HG03066 (cell line): ENCODE results near the gene PLXNA4.

ENCODE experiments used
- ATAC-seq: cut with Tn5 transposase; IDR thresholded peaks from one replicate; pipeline ENCODE4 v1.9.1; 2021; ENCODE audit warnings: low read depth; ENCODE audit not compliant: unreplicated experiment

Gene PLXNA4

GRCh38 chr7:132450696-132451095 is 125.6 kb downstream of the PLXNA4 start:
- ATAC-seq, result no peak

- ATAC-seq, result no peak
Observed at GRCh38 chr7:132450188-132450587, 126.1 kb downstream of the PLXNA4 start.

GRCh38 chr7:132446666-132447278 is 129.5 kb downstream of the PLXNA4 start:
- ATAC-seq, result no peak

DNA sequence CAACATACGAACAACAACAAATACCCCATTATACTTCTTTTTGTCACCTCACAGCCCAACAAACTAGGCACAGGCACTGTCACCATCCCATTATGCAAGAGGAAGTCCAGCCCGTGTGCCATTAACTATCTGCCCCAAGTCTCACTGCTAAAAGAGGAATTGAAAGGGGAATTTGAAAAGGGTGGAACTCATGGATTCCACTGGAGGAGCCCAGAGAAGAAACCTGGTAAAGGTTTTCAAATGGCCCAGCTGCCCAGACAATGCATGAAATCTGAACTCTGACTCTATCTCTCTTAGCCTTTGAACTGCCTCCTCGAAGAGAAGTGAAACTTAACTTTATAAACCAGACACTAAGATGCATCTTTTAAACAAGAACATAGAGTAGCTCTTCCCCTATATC is 130.0 kb downstream of the PLXNA4 start:
- ATAC-seq, result no peak

GRCh38 chr7:132443761-132444520 is 132.3 kb downstream of the PLXNA4 start:
- ATAC-seq, result no peak

DNA sequence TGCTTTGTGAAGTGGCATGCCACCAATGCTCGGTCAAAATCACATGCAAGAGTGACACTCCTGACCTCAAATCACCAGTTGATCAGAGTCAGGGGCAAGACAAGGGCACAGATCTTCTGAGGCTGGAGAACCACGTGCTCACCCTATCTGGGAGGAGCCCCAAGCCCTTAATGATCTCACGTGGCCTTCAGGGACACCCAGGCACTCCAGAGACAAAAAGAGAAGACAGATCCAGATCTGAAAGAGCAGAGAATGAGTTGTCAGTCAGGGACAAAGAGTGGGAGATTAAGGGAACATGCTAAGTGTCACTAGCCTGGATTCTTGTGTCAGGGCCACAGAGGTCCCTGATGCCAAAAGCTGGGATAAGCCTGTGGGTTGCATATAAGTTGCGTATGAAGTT is 134.3 kb downstream of the PLXNA4 start:
- no peak for ATAC-seq

DNA sequence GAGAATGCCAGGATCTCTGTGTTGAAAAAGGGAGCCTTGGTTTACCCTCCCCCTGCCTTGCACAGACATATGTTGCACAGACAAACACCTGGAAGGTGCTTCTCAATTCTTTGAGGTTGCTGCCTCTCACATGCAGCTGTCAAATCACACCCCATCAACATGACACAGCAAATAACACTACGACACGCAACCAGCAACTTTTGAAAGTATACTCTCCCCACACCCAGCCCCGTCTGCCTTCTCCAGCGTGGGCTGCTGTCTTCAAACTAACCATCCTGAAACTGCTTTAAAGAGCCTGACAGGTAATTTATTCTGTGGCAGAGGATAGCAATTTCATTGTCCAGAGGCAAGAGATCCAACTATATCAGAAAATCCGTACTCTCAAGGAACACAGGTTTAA is 136.1 kb downstream of the PLXNA4 start:
- ATAC-seq, result no peak

DNA sequence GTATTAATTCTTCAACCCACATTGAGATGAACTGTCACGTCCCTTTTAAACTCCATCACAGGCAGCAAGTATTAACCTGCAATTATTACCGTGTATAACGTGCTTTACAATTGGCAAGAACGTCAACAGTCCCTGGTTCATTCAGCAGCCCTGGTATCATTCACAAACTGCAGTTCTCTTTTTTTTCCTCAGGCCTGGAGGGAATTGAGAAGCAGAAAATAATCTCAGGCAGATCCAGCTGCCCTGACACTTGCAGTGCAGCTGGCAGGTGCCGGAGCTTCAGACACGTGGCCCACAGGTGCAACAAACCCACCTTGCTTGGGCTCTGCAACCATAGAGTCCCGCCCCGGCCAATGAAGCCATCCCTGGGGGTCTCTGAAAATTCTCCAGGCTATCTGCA is 137.3 kb downstream of the PLXNA4 start:
- no peak for ATAC-seq

- ATAC-seq, result no peak
Observed at GRCh38 chr7:132437730-132438129, 138.5 kb downstream of the PLXNA4 start.

DNA sequence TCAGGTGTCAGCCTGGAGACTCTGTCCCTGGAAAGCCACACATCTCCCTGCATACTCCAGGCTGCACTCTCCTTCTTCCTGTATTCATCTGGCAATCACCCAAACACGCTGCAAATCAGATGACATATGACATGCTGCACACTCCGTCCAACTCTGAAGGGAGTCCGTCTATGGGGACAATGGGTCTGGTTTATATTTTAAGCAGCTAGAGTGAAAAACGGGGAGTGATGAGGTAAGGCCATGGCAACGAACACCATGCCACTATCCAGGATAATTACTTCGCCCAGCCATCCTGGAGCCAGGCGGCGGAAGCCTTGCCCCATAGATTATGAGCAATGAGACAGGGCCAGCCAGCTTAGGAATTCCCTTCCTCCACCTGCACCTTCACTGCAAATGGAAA is 140.1 kb downstream of the PLXNA4 start:
- ATAC-seq, result no peak

DNA sequence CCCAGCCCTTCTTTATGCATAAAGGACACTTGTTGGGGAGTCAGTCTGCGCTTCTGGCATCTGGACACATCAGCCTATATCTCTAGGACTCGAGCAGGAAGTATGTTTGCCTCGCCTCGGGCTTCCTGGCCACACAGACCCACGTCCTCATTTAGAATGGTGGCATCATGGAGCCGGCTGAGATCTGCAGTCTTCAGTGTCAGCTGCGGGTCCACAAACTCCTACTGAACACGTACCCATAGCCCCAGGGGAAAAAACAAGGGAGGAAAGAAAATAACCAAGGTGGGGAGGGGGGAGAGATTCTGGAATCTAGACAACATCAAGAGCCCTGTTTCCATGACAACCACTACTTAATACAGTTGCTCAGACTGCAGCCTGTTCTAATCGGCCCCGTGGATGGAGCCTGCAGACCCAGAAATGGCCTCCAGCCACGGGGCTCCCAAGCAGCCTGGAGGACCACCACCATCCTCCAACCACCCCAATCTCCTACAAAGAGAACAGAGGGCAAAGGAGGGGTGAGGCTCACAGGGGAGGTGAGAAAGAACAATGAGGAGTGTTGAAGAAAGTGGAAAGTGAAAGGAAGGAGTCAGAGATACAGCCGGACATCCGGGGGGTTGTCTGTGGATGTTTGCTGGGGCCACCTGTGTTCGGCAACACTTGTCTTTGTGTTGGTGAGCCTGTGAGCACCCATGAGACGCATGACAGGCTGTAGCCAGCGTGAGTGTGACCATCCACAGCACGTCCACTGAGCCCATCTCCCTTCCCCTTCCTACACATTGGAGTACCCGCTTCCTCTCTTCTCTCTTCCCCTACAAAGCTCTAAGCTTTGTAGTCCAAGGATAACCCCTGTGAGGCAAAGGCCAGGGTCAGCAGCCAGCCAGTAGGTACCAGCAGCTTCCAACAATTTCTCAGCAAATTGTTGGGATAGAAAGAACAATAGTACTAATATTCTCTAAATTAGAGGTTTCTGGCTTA is 141.0 kb downstream of the PLXNA4 start:
- no peak for ATAC-seq

DNA sequence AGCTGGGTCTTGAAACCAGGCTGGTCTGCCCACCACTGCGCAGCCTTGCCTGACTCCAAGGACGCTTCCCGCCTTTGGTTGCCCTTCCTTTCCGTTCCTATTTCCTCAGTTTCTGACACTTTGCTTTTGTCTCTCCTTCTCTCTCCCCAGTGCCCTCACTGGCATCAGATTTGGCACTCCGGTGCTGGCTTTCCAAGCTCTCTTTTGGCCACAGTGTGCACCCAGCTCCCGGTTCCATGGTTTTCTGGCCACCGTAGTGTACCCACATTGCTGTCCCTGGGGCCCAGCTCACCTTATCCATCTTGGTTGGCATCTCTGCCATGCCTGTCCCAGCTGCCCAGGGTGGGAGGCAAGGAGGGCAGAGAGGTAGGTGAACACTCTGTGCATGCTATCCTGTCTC is 142.2 kb downstream of the PLXNA4 start:
- no peak for ATAC-seq

GRCh38 chr7:132433301-132433700 is 143.0 kb downstream of the PLXNA4 start:
- no peak for ATAC-seq

DNA sequence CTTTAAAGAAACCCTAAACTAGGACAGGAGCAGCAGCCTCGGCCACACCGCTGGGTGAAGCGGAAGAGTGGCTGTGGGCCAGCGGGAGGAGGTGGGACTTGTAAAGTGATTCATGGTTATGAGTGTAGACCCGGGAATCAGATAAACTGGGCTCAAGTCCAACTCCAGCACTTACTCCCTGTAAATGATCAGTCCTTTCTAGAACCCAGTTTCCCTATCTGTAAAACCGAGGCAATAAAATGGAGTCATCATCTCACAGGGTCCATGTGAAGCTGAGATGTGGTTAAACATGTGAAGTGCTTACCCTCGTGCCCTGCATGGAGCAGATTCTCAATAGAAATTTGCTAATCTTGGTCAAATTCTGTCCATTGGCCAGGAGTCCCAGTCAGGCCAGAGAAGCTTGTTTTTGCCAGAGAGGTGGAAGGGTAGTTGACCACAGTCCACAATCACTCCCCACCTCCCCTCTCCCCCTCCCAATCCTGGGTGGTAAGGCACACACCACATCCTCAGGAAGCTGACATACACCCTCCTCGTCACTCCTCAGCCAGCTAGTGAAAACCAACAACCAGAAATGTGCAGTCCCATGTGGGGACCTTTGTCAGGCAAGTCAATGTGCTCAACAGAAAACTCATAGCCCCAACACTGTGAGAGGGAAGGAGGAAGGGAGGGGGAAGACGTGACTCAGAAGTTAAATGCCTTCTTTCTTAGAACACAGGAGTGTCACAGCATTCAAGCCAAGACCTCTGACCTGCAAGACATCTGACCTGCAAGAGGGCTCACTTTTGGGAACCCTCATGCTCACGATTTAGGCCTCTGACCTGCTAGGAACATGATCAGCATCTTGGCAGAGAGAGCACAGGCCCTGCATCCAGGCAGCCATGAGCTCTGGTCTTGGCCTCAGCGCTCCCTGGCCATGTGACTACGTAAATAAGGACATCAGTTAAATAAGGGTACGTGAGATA is 145.1 kb downstream of the PLXNA4 start:
- no peak for ATAC-seq

- ATAC-seq, result no peak
Observed at GRCh38 chr7:132430041-132430855, 146.0 kb downstream of the PLXNA4 start.

- ATAC-seq, result no peak
Observed at GRCh38 chr7:132429181-132429580, 147.1 kb downstream of the PLXNA4 start.

GRCh38 chr7:132428247-132428919 is 147.9 kb downstream of the PLXNA4 start:
- ATAC-seq, result no peak

DNA sequence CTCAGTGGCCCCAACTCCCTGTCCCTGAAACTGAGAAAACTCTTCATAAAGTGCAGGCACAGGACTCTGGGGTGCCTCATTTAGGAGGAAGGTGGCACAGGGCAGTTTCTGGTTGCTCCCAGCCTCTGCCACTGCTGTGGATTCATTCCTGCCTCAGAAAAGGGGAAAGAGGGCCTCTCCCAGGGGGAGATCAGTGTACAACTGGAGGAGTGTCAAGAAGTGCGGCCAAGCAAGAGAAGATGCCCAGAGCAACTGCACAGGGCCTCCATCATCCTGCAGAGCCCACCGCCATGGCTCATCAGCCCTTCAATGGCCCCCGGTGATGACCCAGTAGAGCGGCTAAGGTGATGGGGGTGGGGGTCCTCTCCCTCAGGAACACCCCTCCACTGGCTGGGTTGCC is 150.3 kb downstream of the PLXNA4 start:
- ATAC-seq, result no peak
